HepG2 (cell line): ENCODE measurements around the gene ANP32B. TPM values are rescaled to one million over a fixed set of nuclear protein-coding genes. Genes with fewer than 3 reads are reported as not detected.

ENCODE experiments used
- DMAP1 ChIP-seq: IDR thresholded peaks from 2 replicates; pipeline ENCODE4 v1.6.1; 2016
- DRAP1 ChIP-seq: IDR thresholded peaks from 2 replicates; pipeline ENCODE4 v1.6.1; 2016; ENCODE audit warnings: missing genetic modification reagents, missing compliant biosample characterization
- FOXK1 ChIP-seq: sonication (generic); formaldehyde crosslinking; IDR thresholded peaks from 2 replicates; pipeline ENCODE4 v1.4.0; 2020; ENCODE audit warnings: low read depth, missing genetic modification reagents, borderline replicate concordance
- GABPA ChIP-seq, 2 experiments: IDR thresholded peaks; 2 replicates each; pipeline ENCODE4 v1.6.1; 2011 to 2016; ENCODE audit warnings: low read depth in 2 of 2, low read length in 1 of 2, missing biosample characterization in 1 of 2, missing genetic modification characterization in 1 of 2
- GATAD1 ChIP-seq: IDR thresholded peaks from 2 replicates; pipeline ENCODE4 v1.6.1; 2016; ENCODE audit warnings: missing genetic modification reagents, missing compliant biosample characterization
- GATAD2A ChIP-seq: IDR thresholded peaks from 2 replicates; pipeline ENCODE4 v1.6.1; 2016
- HBP1 ChIP-seq: IDR thresholded peaks from 2 replicates; pipeline ENCODE4 v1.6.1; 2016; ENCODE audit warnings: low read depth, control low read depth
- KLF9 ChIP-seq: IDR thresholded peaks from 2 replicates; pipeline ENCODE4 v1.6.1; 2016; ENCODE audit warnings: low read depth
- MTF2 ChIP-seq: sonication (generic); formaldehyde crosslinking; IDR thresholded peaks from 2 replicates; pipeline ENCODE4 v1.5.0; 2020; ENCODE audit warnings: missing genetic modification reagents, borderline replicate concordance
- MXI1 ChIP-seq: IDR thresholded peaks from 3 replicates; pipeline ENCODE4 v1.6.1; 2012; ENCODE audit warnings: low read depth, low read length, inconsistent platforms, borderline replicate concordance
- PAF1 ChIP-seq: IDR thresholded peaks from 2 replicates; pipeline ENCODE4 v1.6.1; 2016; ENCODE audit warnings: missing genetic modification reagents, missing compliant biosample characterization
- POGZ ChIP-seq: sonication (generic); formaldehyde crosslinking; IDR thresholded peaks from 2 replicates; pipeline ENCODE4 v1.4.0; 2020; ENCODE audit warnings: mild to moderate bottlenecking, missing genetic modification reagents
- TAF1 ChIP-seq: sonication (generic); formaldehyde crosslinking; IDR thresholded peaks from 2 replicates; pipeline ENCODE4 v1.4.0; 2020; ENCODE audit warnings: missing genetic modification reagents
- ZIK1 ChIP-seq: sonication (generic); formaldehyde crosslinking; IDR thresholded peaks from 2 replicates; pipeline ENCODE4 v1.5.0; 2020; ENCODE audit warnings: mild to moderate bottlenecking, low read depth, missing genetic modification reagents, borderline replicate concordance
- ZNF576 ChIP-seq: sonication (generic); formaldehyde crosslinking; IDR thresholded peaks from 2 replicates; pipeline ENCODE4 v1.4.0; 2020; ENCODE audit warnings: mild to moderate bottlenecking, missing genetic modification reagents
- ZNF841 ChIP-seq: sonication (generic); formaldehyde crosslinking; IDR thresholded peaks from 2 replicates; pipeline ENCODE4 v1.8.1; 2023; ENCODE audit warnings: missing genetic modification reagents, borderline replicate concordance
- polyA plus RNA-seq, 8 experiments: library from polyadenylated mRNA; depleted of rRNA in 3 of 8; stranded (reverse) in 7 of 8; unstranded in 1 of 8; fragments of >200 nt; fragmentation: Illumina TruSeq in 4 of 8; extraction: Trizol in 4 of 8; gene quantifications; 2 replicates each; pipeline versions ENCODE4 v1.2.1 to v1.2.3, GENCODE V29; 2011 to 2016; ENCODE audit warnings: low read depth in 4 of 8, missing spikeins in 1 of 8, mixed read lengths in 1 of 8; ENCODE audit not compliant: insufficient read depth in 1 of 8
- total RNA-seq, 5 experiments: library from RNA; depleted of rRNA; stranded (reverse); fragments of >200 nt; fragmentation: Illumina TruSeq; extraction: Trizol; gene quantifications; 2 replicates each; pipeline ENCODE4 v1.2.3, GENCODE V29; 2016; ENCODE audit warnings: low read depth in 1 of 5
- TF ChIP-seq, protein P1 (sequence below), 2 experiments: fragments of 450-650 bp in 1 of 2; sonication (generic) in 1 of 2; formaldehyde crosslinking in 1 of 2; IDR thresholded peaks; 2 replicates each; pipeline versions ENCODE4 v1.6.1 to v1.8.0; 2016 to 2022; ENCODE audit warnings: antibody characterized with exemption in 1 of 2, mild to moderate bottlenecking in 1 of 2, missing genetic modification reagents in 1 of 2

The ANP32B gene
- total and polyA plus RNA-seq, 2 of the 13 experiments (the other 11 are each of a cell fraction or from before 2014, with no cell fraction given): 22.1 to 37.5 TPM

DNA sequence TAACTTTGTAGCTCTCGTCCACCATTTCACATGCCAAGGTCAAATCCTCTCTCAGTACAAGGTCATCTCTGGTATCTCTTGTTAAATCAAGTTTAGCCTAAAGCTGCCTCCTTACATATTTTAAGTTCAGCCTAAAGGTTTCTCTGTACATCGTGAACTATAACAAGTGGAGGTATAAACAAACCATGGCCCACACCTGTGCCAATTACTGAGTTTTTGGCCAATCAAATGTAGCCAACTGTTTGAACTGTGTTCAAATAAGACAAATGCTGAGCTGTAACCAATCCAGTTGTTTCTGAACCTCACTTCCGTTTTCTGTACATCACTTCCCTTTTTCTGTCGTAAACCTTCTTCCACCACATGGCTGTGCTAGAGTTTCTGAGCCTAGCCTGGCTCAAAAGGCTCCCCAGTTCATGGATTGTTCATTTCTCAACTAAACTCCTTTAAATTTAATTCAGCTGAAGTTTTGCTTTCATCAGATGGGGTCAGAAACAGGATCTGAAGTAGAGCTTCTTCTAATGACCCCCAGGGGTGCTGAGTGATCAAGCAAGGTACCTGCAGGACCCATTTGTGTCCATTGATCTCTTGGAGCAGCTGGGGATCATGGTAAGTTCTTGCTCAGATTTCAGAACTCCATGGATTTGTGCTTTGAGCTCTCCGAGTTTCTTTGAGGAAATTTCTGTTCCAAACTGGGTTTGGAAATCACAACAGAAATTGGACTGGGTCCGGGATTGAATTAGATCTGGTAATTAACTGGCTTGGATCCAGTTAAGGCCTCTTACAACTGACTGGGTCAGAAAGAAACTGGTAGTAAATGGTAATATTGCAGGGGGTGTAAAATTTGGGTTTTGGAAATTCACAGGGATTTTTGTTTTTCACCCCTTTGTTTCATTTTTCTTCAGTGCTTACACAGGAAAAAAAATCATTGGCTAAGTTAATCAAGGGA lies 62.4 kb downstream of the ANP32B start (continued):
- TF ChIP-seq, protein P1, sequence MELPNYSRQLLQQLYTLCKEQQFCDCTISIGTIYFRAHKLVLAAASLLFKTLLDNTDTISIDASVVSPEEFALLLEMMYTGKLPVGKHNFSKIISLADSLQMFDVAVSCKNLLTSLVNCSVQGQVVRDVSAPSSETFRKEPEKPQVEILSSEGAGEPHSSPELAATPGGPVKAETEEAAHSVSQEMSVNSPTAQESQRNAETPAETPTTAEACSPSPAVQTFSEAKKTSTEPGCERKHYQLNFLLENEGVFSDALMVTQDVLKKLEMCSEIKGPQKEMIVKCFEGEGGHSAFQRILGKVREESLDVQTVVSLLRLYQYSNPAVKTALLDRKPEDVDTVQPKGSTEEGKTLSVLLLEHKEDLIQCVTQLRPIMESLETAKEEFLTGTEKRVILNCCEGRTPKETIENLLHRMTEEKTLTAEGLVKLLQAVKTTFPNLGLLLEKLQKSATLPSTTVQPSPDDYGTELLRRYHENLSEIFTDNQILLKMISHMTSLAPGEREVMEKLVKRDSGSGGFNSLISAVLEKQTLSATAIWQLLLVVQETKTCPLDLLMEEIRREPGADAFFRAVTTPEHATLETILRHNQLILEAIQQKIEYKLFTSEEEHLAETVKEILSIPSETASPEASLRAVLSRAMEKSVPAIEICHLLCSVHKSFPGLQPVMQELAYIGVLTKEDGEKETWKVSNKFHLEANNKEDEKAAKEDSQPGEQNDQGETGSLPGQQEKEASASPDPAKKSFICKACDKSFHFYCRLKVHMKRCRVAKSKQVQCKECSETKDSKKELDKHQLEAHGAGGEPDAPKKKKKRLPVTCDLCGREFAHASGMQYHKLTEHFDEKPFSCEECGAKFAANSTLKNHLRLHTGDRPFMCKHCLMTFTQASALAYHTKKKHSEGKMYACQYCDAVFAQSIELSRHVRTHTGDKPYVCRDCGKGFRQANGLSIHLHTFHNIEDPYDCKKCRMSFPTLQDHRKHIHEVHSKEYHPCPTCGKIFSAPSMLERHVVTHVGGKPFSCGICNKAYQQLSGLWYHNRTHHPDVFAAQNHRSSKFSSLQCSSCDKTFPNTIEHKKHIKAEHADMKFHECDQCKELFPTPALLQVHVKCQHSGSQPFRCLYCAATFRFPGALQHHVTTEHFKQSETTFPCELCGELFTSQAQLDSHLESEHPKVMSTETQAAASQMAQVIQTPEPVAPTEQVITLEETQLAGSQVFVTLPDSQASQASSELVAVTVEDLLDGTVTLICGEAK (IDR thresholded peaks at IDR 0.05): 0 out of 2 replicates have a peak, but pooled peaks have one; percentile 36
- TF ChIP-seq, protein P1 (CRISPR knock-in tag; IDR thresholded peaks at IDR 0.05): no peak
- TF ChIP-seq HBP1 (CRISPR knock-in tag): no peak
- TF ChIP-seq GATAD2A (CRISPR knock-in tag): no peak; the same call in 1 of the 2 replicates
- peak; percentile 76 for TF ChIP-seq POGZ
- peak; percentile 27; the same call in 1 of the 2 replicates for TF ChIP-seq FOXK1 (CRISPR knock-in tag)
- peak; percentile 32; the same call in 1 of the 2 replicates for TF ChIP-seq DRAP1 (CRISPR knock-in tag)
- no peak for TF ChIP-seq KLF9 (CRISPR knock-in tag)
- peak; percentile 26; the same call in 1 of the 2 replicates for TF ChIP-seq TAF1 (CRISPR knock-in tag)
- TF ChIP-seq ZIK1 (CRISPR knock-in tag): no peak
- peak; percentile 26; the same call in 1 of the 3 replicates for TF ChIP-seq MXI1
- no peak for TF ChIP-seq ZNF576 (CRISPR knock-in tag)
- TF ChIP-seq GABPA (IDR thresholded peaks at IDR 0.05; ENCODE audit: low read depth, low read length): peak; percentile 40; the same call in 1 of the 2 replicates
- TF ChIP-seq GABPA (CRISPR knock-in tag; IDR thresholded peaks at IDR 0.05; ENCODE audit: low read depth): peak; percentile 93
- peak; percentile 72 for TF ChIP-seq DMAP1 (CRISPR knock-in tag)
- TF ChIP-seq GATAD1 (CRISPR knock-in tag): peak; percentile 80
- no peak for TF ChIP-seq ZNF841
- TF ChIP-seq MTF2 (CRISPR knock-in tag): no peak
- TF ChIP-seq PAF1 (CRISPR knock-in tag): no peak
